Stimulated activated effector memory CD8-positive, alpha-beta T cell treated with anti-CD3 and anti-CD28 coated beads, Interleukin-12 subunit alpha, Interleukin-12 subunit beta, amount 100 ng/mL, for 72 hours (primary cell): ENCODE data around the gene PGAP2.

Source experiments
- ATAC-seq: fragments of 150-1000 bp; cut with Tn5 transposase; 2 replicates; pipeline ENCODE4 v1.10.0; 2021
- DNase-seq, 2 donors: peaks; one replicate each; pipeline ENCODE4 v3.0.0; 2021 to 2022; ENCODE audit warnings: low spot score in 2 of 2
- H3K27ac Mint-ChIP-seq: one replicate; pipeline ENCODE4 v1.8.0; 2022; ENCODE audit warnings: mild to moderate bottlenecking, mixed read lengths
- H3K36me3 Mint-ChIP-seq: one replicate; pipeline ENCODE4 v1.8.0; 2022; ENCODE audit warnings: mild to moderate bottlenecking, mixed read lengths
- H3K4me1 Mint-ChIP-seq: one replicate; pipeline ENCODE4 v1.8.0; 2022; ENCODE audit warnings: mixed read lengths
- H3K4me3 Mint-ChIP-seq: one replicate; pipeline ENCODE4 v1.8.0; 2022; ENCODE audit warnings: mild to moderate bottlenecking, mixed read lengths
- H3K9me3 Mint-ChIP-seq: one replicate; pipeline ENCODE4 v1.8.0; 2022; ENCODE audit warnings: mixed read lengths

Gene PGAP2

DNA sequence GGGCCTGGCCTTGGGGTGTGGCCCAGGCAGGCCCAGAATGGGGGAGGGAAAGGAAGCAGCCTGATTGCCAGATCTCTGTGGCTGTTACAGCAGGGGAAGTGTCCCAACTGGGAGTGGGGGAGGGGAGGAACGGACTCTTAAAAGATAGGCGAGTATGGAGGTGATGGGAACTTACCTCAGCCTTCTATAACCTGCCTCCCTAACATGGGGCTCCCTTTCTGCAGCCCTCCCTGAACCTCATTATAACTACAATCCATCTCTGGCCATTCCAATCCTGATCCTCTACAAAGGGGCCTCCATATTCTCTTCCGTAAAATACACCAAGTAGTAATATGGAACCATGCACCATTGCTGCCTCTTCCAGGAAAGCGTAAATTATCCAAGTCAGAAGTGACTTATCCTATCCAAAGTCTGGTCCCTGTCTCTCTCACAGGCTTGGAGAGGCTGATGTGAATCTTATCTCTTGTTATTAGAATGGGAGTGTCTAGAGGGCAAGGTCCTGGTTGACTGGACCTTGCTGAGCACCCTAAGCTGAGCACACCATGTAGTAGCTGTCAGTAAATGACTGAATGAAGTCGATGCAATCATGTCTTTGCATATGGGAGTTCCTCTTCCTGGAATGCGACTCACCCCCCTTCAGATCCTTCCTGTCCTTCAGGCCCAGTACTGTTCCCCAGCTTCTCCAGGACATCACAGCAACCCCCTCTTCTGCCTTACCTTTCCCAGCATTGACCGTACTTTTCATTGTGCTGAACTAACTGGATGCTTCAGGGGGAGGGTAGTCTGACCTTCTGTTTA lies 26.5 kb downstream of the PGAP2 start:
- no peak for ATAC-seq
- no peaks in the 10 kb centered on the region for H3K9me3 Mint-ChIP-seq
- DNase-seq, result no peak
- peaks cover 96% of the 10 kb centered on the region for H3K4me1 Mint-ChIP-seq
- H3K4me3 Mint-ChIP-seq, result peak overlapping the region; percentile 82
- H3K36me3 Mint-ChIP-seq, result peaks cover 94% of the 10 kb centered on the region
- peak overlapping the region; percentile 93 for H3K27ac Mint-ChIP-seq

- Mint-ChIP-seq H3K9me3 (no peaks in the 10 kb centered on the region), H3K4me3 (peak overlapping the region; percentile 82), H3K4me1 (peaks cover 91% of the 10 kb centered on the region), H3K36me3 (peaks cover 85% of the 10 kb centered on the region), H3K27ac (peak overlapping the region; percentile 93)
- ATAC-seq (no peak), DNase-seq (no peak)
These were observed 27.4 kb downstream of the PGAP2 start for GRCh38 chr11:3835751-3836150.

DNA sequence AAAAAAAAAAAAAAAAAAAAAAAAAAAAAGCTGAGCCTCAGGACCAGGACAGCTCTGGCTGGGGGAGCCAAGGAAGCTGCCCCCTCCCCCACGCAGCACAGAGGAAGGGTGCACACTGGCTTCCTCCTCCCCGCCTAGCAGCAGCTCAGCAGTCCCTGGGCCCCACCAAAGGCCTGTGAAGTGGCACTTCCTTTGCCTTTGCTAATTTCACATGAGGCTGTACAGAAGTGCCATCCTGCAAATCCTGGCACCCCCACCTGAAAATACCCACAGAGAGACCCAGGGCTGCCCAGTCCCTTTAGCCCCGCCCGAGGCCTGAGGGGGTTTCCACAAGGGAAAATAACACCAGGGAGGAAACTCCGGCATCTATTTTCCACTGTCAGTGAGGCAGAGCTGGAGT lies 28.5 kb downstream of the PGAP2 start:
- H3K36me3 Mint-ChIP-seq, result peaks cover 81% of the 10 kb centered on the region
- H3K9me3 Mint-ChIP-seq, result no peaks in the 10 kb centered on the region
- DNase-seq (peak in 1 of 2 donors; percentile 66), ATAC-seq (no peak)
- H3K4me3 Mint-ChIP-seq, result peak overlapping the region; percentile 82
- peaks cover 79% of the 10 kb centered on the region for H3K4me1 Mint-ChIP-seq
- peak overlapping the region; percentile 93 for H3K27ac Mint-ChIP-seq

DNA sequence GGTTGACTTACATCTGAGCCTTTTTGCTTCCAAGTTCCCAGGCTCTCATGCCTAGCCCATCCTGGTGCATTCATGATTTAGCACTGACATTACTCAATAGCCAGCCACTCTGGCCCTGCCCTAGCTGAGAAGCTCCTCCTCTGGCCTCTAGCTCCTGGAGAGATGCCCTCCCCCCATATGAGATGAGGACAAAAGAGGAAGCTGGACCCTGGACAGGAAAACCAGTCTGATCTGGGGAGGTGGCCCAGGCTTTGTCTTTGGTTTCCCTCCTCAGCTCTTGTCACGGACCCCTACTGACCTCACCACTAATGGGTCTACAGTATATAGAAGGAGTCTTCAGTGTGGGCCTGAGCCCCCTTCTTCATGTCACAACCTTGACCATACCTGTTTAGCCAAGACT lies 29.4 kb downstream of the PGAP2 start:
- peaks cover 73% of the 10 kb centered on the region for H3K36me3 Mint-ChIP-seq
- ATAC-seq, result no peak

DNA sequence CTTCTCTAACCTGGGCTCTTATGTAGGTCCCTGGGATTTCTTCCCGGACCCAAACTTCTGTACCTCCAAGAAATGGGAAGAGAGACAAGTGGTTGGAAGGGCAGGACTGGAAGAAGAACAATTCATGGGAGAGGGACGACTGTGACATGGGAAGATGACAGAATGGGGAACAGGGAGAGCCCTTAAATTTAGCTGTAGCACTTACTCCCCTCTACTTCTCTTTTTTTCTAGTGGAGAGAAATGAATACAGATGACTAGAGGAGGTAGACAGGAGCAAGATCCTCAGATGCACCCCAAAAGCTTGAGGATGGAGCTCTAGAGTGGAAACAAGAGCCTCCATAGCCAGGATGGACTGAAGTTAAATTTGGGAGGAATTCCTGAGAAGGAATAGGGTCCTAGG lies 30.1 kb downstream of the PGAP2 start:
- no peak for DNase-seq
- H3K9me3 Mint-ChIP-seq, result no peaks in the 10 kb centered on the region
- peaks cover 63% of the 10 kb centered on the region for H3K4me1 Mint-ChIP-seq
- H3K4me3 Mint-ChIP-seq, result peak overlapping the region; percentile 82
- H3K27ac Mint-ChIP-seq, result peak overlapping the region; percentile 93
- H3K36me3 Mint-ChIP-seq, result peaks cover 66% of the 10 kb centered on the region
- no peak for ATAC-seq

More for the DNA sequence above, 29.4 kb downstream of the PGAP2 start:
- Mint-ChIP-seq H3K4me3 (peak overlapping the region; percentile 82), H3K4me1 (peaks cover 70% of the 10 kb centered on the region), H3K9me3 (no peaks in the 10 kb centered on the region), H3K27ac (peak overlapping the region; percentile 93)
- DNase-seq, result no peak

- peaks cover 46% of the 10 kb centered on the region for H3K4me1 Mint-ChIP-seq
- H3K27ac Mint-ChIP-seq, result peak overlapping the region; percentile 93
- H3K4me3 Mint-ChIP-seq, result peak overlapping the region; percentile 82
- H3K36me3 Mint-ChIP-seq, result peaks cover 49% of the 10 kb centered on the region
- peak in 1 of 2 donors; percentile 69 for DNase-seq
- no peaks in the 10 kb centered on the region for H3K9me3 Mint-ChIP-seq
- ATAC-seq, result no peak
These were observed 31.9 kb downstream of the PGAP2 start for GRCh38 chr11:3840004-3840869.

DNA sequence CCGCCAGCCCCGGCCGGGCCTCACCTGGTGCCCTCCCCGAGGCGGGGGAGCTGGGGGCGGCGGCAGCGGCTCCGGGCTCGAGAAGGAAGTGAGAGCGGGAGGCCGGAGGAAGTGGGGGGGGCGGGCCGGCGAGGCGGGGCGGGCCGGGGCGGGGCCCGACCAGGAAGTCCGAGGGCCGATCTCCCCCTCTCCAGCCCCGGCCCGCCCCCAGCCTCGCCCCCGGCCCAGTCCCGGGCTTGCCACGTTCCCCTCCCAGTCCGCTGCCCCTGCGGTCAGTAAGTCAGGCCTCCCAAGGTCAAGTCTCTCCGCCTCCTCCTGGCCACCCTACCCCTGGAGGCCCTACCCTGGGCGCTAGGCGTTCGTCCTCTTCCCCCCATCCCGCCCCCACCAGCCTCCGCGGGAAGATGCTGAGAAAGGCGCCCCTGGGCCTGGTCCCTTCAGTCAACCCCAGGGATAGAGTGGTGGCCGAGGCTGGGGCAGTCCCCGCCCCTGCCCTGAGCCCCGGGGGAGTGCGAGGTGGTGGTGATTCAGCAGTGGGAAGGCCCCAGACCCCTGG lies 32.6 kb downstream of the PGAP2 start, which contains the start of gene RHOG:
Gene RHOG, minus strand, starts transcription at position 90 of the 556 bp plus-strand sequence. CDS start 12,821 bp downstream, outside the sequence.
- DNase-seq, result no peak
- H3K9me3 Mint-ChIP-seq, result no peaks in the 10 kb centered on the region
- H3K27ac Mint-ChIP-seq, result peak within 1 kb of the TSS; percentile 93
- H3K4me3 Mint-ChIP-seq, result peak within 1 kb of the TSS; percentile 82
- peak; percentile 91 for ATAC-seq
- H3K4me1 Mint-ChIP-seq, result peaks cover 39% of the 10 kb centered on the region
- peaks cover 42% of the 10 kb centered on the region for H3K36me3 Mint-ChIP-seq

GRCh38 chr11:3841426-3842350 lies 33.3 kb downstream of the PGAP2 start:
- Mint-ChIP-seq H3K4me3 (peak overlapping the region; percentile 82), H3K27ac (peak overlapping the region; percentile 93), H3K36me3 (peaks cover 35% of the 10 kb centered on the region), H3K9me3 (no peaks in the 10 kb centered on the region), H3K4me1 (peaks cover 32% of the 10 kb centered on the region)
- DNase-seq (peak; percentile 79 to 95), ATAC-seq (peak; percentile 56)

- no peak overlapping the region for H3K4me3 Mint-ChIP-seq
- ATAC-seq, result no peak
These were observed 35.0 kb downstream of the PGAP2 start for GRCh38 chr11:3843326-3843725.

GRCh38 chr11:3845246-3845645 lies 36.9 kb downstream of the PGAP2 start:
- peaks cover 7% of the 10 kb centered on the region for H3K4me1 Mint-ChIP-seq
- no peak overlapping the region for H3K4me3 Mint-ChIP-seq
- H3K9me3 Mint-ChIP-seq, result no peaks in the 10 kb centered on the region
- no peak for DNase-seq
- H3K36me3 Mint-ChIP-seq, result peaks cover 8% of the 10 kb centered on the region
- H3K27ac Mint-ChIP-seq, result no peak overlapping the region
- no peak for ATAC-seq

More at GRCh38 chr11:3843326-3843725, 35.0 kb downstream of the PGAP2 start:
- H3K36me3 Mint-ChIP-seq, result peaks cover 21% of the 10 kb centered on the region
- H3K4me1 Mint-ChIP-seq, result peaks cover 17% of the 10 kb centered on the region
- DNase-seq, result no peak
- H3K9me3 Mint-ChIP-seq, result no peaks in the 10 kb centered on the region
- H3K27ac Mint-ChIP-seq, result no peak overlapping the region

GRCh38 chr11:3845670-3846069 lies 37.3 kb downstream of the PGAP2 start:
- Mint-ChIP-seq H3K27ac (no peak overlapping the region), H3K36me3 (peaks cover 8% of the 10 kb centered on the region), H3K4me3 (no peak overlapping the region), H3K4me1 (peaks cover 7% of the 10 kb centered on the region), H3K9me3 (no peaks in the 10 kb centered on the region)
- DNase-seq (no peak), ATAC-seq (no peak)

DNA sequence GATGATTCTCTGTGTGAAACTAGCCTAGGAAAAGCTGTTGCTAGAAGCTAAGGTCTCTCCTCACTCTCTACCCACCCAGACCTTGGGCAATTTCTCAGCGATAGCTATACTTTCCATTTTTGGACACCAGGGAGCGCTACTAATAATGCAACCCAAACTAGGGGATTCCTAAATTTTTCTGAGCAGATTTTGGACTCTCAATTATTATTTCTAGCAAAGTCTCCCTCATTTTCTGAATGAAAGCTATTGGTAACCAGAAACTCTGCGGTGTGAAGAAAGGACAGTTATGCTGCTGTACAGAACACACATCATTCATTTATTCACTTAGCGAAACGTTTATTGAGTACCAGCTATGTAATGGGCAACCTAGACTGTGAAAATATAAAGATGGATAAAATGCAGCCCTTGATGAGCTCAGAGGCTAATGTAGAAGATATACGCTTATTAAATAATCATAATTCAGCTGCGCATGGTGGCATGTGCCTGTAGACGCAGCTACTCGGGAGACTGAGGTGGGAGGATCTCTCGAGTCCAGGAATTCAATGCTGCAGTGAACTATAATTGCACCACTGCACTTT lies 41.0 kb downstream of the PGAP2 start:
- Mint-ChIP-seq H3K36me3 (peaks cover 9% of the 10 kb centered on the region), H3K27ac (no peak overlapping the region), H3K4me3 (no peak overlapping the region)

DNA sequence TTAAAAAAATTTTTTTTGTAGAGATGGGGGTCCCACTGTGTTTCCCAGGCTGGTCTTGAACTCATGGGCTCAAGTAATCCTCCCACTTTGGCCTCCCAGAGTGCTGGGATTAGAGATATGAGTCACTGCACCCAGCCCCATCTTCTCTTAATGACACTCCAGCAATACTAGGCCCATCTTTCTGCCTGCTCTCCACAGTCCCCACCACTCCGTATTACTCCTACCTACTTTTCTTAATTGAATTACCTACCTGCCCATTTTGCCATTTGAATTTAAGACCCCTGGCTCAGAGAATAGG lies 45.1 kb downstream of the PGAP2 start:
- Mint-ChIP-seq H3K4me3 (peak overlapping the region; percentile 98), H3K9me3 (no peaks in the 10 kb centered on the region), H3K36me3 (peaks cover 24% of the 10 kb centered on the region), H3K4me1 (peaks cover 46% of the 10 kb centered on the region), H3K27ac (peak overlapping the region; percentile 98)
- no peak for DNase-seq
- no peak for ATAC-seq

More for the DNA sequence above, 41.0 kb downstream of the PGAP2 start:
- ATAC-seq (peak; percentile 69), DNase-seq (peak in 1 of 2 donors; percentile 44)
- H3K9me3 Mint-ChIP-seq, result no peaks in the 10 kb centered on the region
- peaks cover 19% of the 10 kb centered on the region for H3K4me1 Mint-ChIP-seq
